ENCODE measurements around the gene RAD1. TPM values are rescaled to one million over a fixed set of nuclear protein-coding genes. Genes with fewer than 3 reads are reported as not detected.
A peak's percentile ranks its signal among the peaks of the same experiment; 100 is the strongest.

RAD1 gene
- total RNA-seq, 2 donors from 2014 or later, result 24.2 to 38.3 TPM

- peak; percentile 67 for ATAC-seq (replicated peaks)
- Mint-ChIP-seq H3K4me1 (no peaks in the 10 kb centered on the region), H3K4me3 (no peak overlapping the region), H3K27ac (no peak overlapping the region), H3K9me3 (no peaks in the 10 kb centered on the region), H3K36me3 (ENCODE audit: low read depth) (peaks cover 18% of the 10 kb centered on the region), H3K27me3 (no peaks in the 10 kb centered on the region)
Observed at GRCh38 chr5:34898258-34898895, 16.9 kb downstream of the RAD1 start.

GRCh38 chr5:34897646-34898045 lies 17.7 kb downstream of the RAD1 start:
- H3K36me3 Mint-ChIP-seq (ENCODE audit: low read depth), result peaks cover 16% of the 10 kb centered on the region
- H3K4me3 Mint-ChIP-seq, result no peak overlapping the region
- no peaks in the 10 kb centered on the region for H3K9me3 Mint-ChIP-seq
- no peak for ATAC-seq (replicated peaks)
- no peak overlapping the region for H3K27ac Mint-ChIP-seq
- H3K4me1 Mint-ChIP-seq, result no peaks in the 10 kb centered on the region
- no peaks in the 10 kb centered on the region for H3K27me3 Mint-ChIP-seq

GRCh38 chr5:34895641-34896419 lies 19.5 kb downstream of the RAD1 start:
- Mint-ChIP-seq H3K27ac (peak overlapping the region; percentile 21), H3K9me3 (no peaks in the 10 kb centered on the region), H3K36me3 (ENCODE audit: low read depth) (peaks cover 7% of the 10 kb centered on the region), H3K4me3 (no peak overlapping the region), H3K27me3 (no peaks in the 10 kb centered on the region), H3K4me1 (no peaks in the 10 kb centered on the region)
- no peak for ATAC-seq (replicated peaks)

GRCh38 chr5:34894716-34895115 lies 20.6 kb downstream of the RAD1 start:
- no peak for ATAC-seq (replicated peaks)
- Mint-ChIP-seq H3K4me3 (no peak overlapping the region), H3K9me3 (no peaks in the 10 kb centered on the region), H3K36me3 (ENCODE audit: low read depth) (peaks cover 7% of the 10 kb centered on the region), H3K4me1 (no peaks in the 10 kb centered on the region), H3K27ac (no peak overlapping the region), H3K27me3 (no peaks in the 10 kb centered on the region)

- H3K4me1 Mint-ChIP-seq, result no peaks in the 10 kb centered on the region
- H3K27ac Mint-ChIP-seq, result no peak overlapping the region
- H3K4me3 Mint-ChIP-seq, result no peak overlapping the region
- H3K36me3 Mint-ChIP-seq (ENCODE audit: low read depth), result peaks cover 7% of the 10 kb centered on the region
- no peak for ATAC-seq (replicated peaks)
- H3K9me3 Mint-ChIP-seq, result no peaks in the 10 kb centered on the region
- no peaks in the 10 kb centered on the region for H3K27me3 Mint-ChIP-seq
Observed at GRCh38 chr5:34892414-34892813, 22.9 kb downstream of the RAD1 start.

GRCh38 chr5:34891981-34892380 lies 23.3 kb downstream of the RAD1 start:
- no peak for ATAC-seq (replicated peaks)
- peaks cover 7% of the 10 kb centered on the region for H3K36me3 Mint-ChIP-seq (ENCODE audit: low read depth)
- H3K9me3 Mint-ChIP-seq, result no peaks in the 10 kb centered on the region
- no peak overlapping the region for H3K27ac Mint-ChIP-seq
- H3K4me1 Mint-ChIP-seq, result no peaks in the 10 kb centered on the region
- peaks cover 2% of the 10 kb centered on the region for H3K27me3 Mint-ChIP-seq
- no peak overlapping the region for H3K4me3 Mint-ChIP-seq

- no peak overlapping the region for H3K4me3 Mint-ChIP-seq
- no peaks in the 10 kb centered on the region for H3K4me1 Mint-ChIP-seq
- H3K9me3 Mint-ChIP-seq, result no peaks in the 10 kb centered on the region
- no peaks in the 10 kb centered on the region for H3K36me3 Mint-ChIP-seq (ENCODE audit: low read depth)
- H3K27ac Mint-ChIP-seq, result no peak overlapping the region
- peaks cover 6% of the 10 kb centered on the region for H3K27me3 Mint-ChIP-seq
- no peak for ATAC-seq (replicated peaks)
Observed at GRCh38 chr5:34889394-34889793, 25.9 kb downstream of the RAD1 start.

- H3K4me1 Mint-ChIP-seq, result no peaks in the 10 kb centered on the region
- H3K9me3 Mint-ChIP-seq, result no peaks in the 10 kb centered on the region
- H3K27me3 Mint-ChIP-seq, result peaks cover 10% of the 10 kb centered on the region
- H3K27ac Mint-ChIP-seq, result no peak overlapping the region
- ATAC-seq (replicated peaks), result no peak
- no peaks in the 10 kb centered on the region for H3K36me3 Mint-ChIP-seq (ENCODE audit: low read depth)
- no peak overlapping the region for H3K4me3 Mint-ChIP-seq
Observed at GRCh38 chr5:34886392-34887119, 28.7 kb downstream of the RAD1 start.

GRCh38 chr5:34881246-34881645 lies 34.1 kb downstream of the RAD1 start:
- ATAC-seq (replicated peaks), result no peak
- Mint-ChIP-seq H3K36me3 (ENCODE audit: low read depth) (no peaks in the 10 kb centered on the region), H3K27me3 (peaks cover 11% of the 10 kb centered on the region), H3K27ac (no peak overlapping the region), H3K4me3 (no peak overlapping the region), H3K9me3 (no peaks in the 10 kb centered on the region), H3K4me1 (no peaks in the 10 kb centered on the region)

- Mint-ChIP-seq H3K36me3 (ENCODE audit: low read depth) (no peaks in the 10 kb centered on the region), H3K27ac (no peak overlapping the region), H3K9me3 (peaks cover 4% of the 10 kb centered on the region), H3K4me3 (no peak overlapping the region), H3K27me3 (peaks cover 21% of the 10 kb centered on the region), H3K4me1 (no peaks in the 10 kb centered on the region)
- ATAC-seq (replicated peaks), result no peak
Observed at GRCh38 chr5:34876275-34876674, 39.0 kb downstream of the RAD1 start.

GRCh38 chr5:34870382-34870781 lies 44.9 kb downstream of the RAD1 start:
- no peaks in the 10 kb centered on the region for H3K36me3 Mint-ChIP-seq (ENCODE audit: low read depth)
- H3K27ac Mint-ChIP-seq, result no peak overlapping the region
- no peak overlapping the region for H3K4me3 Mint-ChIP-seq
- no peaks in the 10 kb centered on the region for H3K4me1 Mint-ChIP-seq
- H3K27me3 Mint-ChIP-seq, result peaks cover 12% of the 10 kb centered on the region
- H3K9me3 Mint-ChIP-seq, result peaks cover under 1% of the 10 kb centered on the region
- ATAC-seq (replicated peaks), result no peak

GRCh38 chr5:34869256-34869655 lies 46.0 kb downstream of the RAD1 start:
- ATAC-seq (replicated peaks), result no peak
- Mint-ChIP-seq H3K9me3 (no peaks in the 10 kb centered on the region), H3K4me1 (no peaks in the 10 kb centered on the region), H3K27me3 (peaks cover 10% of the 10 kb centered on the region), H3K27ac (no peak overlapping the region), H3K4me3 (no peak overlapping the region), H3K36me3 (ENCODE audit: low read depth) (no peaks in the 10 kb centered on the region)

GRCh38 chr5:34868791-34869190 lies 46.5 kb downstream of the RAD1 start:
- Mint-ChIP-seq H3K36me3 (ENCODE audit: low read depth) (no peaks in the 10 kb centered on the region), H3K9me3 (no peaks in the 10 kb centered on the region), H3K27ac (no peak overlapping the region), H3K4me1 (no peaks in the 10 kb centered on the region), H3K4me3 (no peak overlapping the region), H3K27me3 (peaks cover 8% of the 10 kb centered on the region)
- no peak for ATAC-seq (replicated peaks)

- H3K36me3 Mint-ChIP-seq (ENCODE audit: low read depth), result no peaks in the 10 kb centered on the region
- no peaks in the 10 kb centered on the region for H3K4me1 Mint-ChIP-seq
- ATAC-seq (replicated peaks), result no peak
- H3K27ac Mint-ChIP-seq, result no peak overlapping the region
- H3K9me3 Mint-ChIP-seq, result no peaks in the 10 kb centered on the region
- H3K4me3 Mint-ChIP-seq, result no peak overlapping the region
- H3K27me3 Mint-ChIP-seq, result peaks cover 3% of the 10 kb centered on the region
Observed at GRCh38 chr5:34867660-34868059, 47.6 kb downstream of the RAD1 start.

- no peak overlapping the region for H3K4me3 Mint-ChIP-seq
- ATAC-seq (replicated peaks), result no peak
- H3K9me3 Mint-ChIP-seq, result no peaks in the 10 kb centered on the region
- no peaks in the 10 kb centered on the region for H3K36me3 Mint-ChIP-seq (ENCODE audit: low read depth)
- H3K27ac Mint-ChIP-seq, result no peak overlapping the region
- peaks cover 3% of the 10 kb centered on the region for H3K27me3 Mint-ChIP-seq
- H3K4me1 Mint-ChIP-seq, result no peaks in the 10 kb centered on the region
Observed at GRCh38 chr5:34866989-34867471, 48.3 kb downstream of the RAD1 start.

Data from activated T-helper 17 cell treated with anti-CD3 and anti-CD28 coated beads, Interleukin-2, amount 50 U/mL, for 72 hours (primary cell).